Ectodermal cell (in vitro differentiated cells): ENCODE results near the gene HMGCL.
A peak's percentile ranks its signal among the peaks of the same experiment; 100 is the strongest.
"Not testable (repeated sequence)": the region's sequence is repeated elsewhere in the genome, so short reads cannot be mapped to it uniquely, and the experiment has no call there.

Source experiments
- H3K27ac ChIP-seq: 2 replicates; pipeline ENCODE4 v1.7.0; 2013; ENCODE audit warnings: mild to moderate bottlenecking, low read depth, low read length; ENCODE audit not compliant: insufficient read depth, poor library complexity, severe bottlenecking
- H3K27me3 ChIP-seq: 2 replicates; pipeline ENCODE4 v1.7.0; 2013; ENCODE audit warnings: mild to moderate bottlenecking, low read length; ENCODE audit not compliant: insufficient read depth, control insufficient read depth, poor library complexity, severe bottlenecking
- H3K36me3 ChIP-seq: one replicate; pipeline ENCODE4 v1.7.0; 2013; ENCODE audit warnings: low read length; ENCODE audit not compliant: control insufficient read depth, insufficient read depth
- H3K4me1 ChIP-seq: one replicate; pipeline ENCODE4 v1.7.0; 2013; ENCODE audit warnings: low read length; ENCODE audit not compliant: control insufficient read depth, insufficient read depth
- H3K4me3 ChIP-seq: 2 replicates; pipeline ENCODE4 v1.7.0; 2013; ENCODE audit warnings: low read depth, low read length, control low read depth; ENCODE audit not compliant: insufficient read depth
- H3K9me3 ChIP-seq: 2 replicates; pipeline ENCODE4 v1.7.0; 2013; ENCODE audit warnings: mild to moderate bottlenecking, low read length, moderate library complexity; ENCODE audit not compliant: control insufficient read depth
- WGBS, 2 experiments: methylation state at CpG; one replicate each; pipeline ENCODE4 v1.1.7; 2013; ENCODE audit warnings: missing lambda C conversion rate in 2 of 2; 5-methylcytosine and 5-hydroxymethylcytosine counted together

HMGCL gene

GRCh38 chr1:23793018-23793781 lies 32.0 kb downstream of the HMGCL start:
- no peaks in the 10 kb centered on the region for H3K36me3 ChIP-seq
- no peak overlapping the region for H3K4me3 ChIP-seq

GRCh38 chr1:23792151-23792945 lies 32.9 kb downstream of the HMGCL start:
- Histone ChIP-seq H3K27me3 (no peaks in the 10 kb centered on the region), H3K36me3 (peaks cover 6% of the 10 kb centered on the region), H3K4me3 (peak overlapping the region; percentile 69), H3K9me3 (no peaks in the 10 kb centered on the region), H3K27ac (no peak overlapping the region), H3K4me1 (peaks cover 6% of the 10 kb centered on the region)
- 71 to 73% methylated on average over 19 of the region's 19 CpGs for WGBS, 2 experiments

More at GRCh38 chr1:23793018-23793781, 32.0 kb downstream of the HMGCL start:
- no peaks in the 10 kb centered on the region for H3K27me3 ChIP-seq
- 86% methylated on average over 16 of the region's 16 CpGs for WGBS, 2 experiments
- H3K4me1 ChIP-seq: peaks cover 6% of the 10 kb centered on the region
- H3K9me3 ChIP-seq: no peaks in the 10 kb centered on the region
- no peak overlapping the region for H3K27ac ChIP-seq

- no peaks in the 10 kb centered on the region for H3K27me3 ChIP-seq
- peak overlapping the region; percentile 69 for H3K4me3 ChIP-seq
- no peak overlapping the region for H3K27ac ChIP-seq
- H3K4me1 ChIP-seq: peaks cover 6% of the 10 kb centered on the region
- H3K36me3 ChIP-seq: peaks cover 13% of the 10 kb centered on the region
- 1 to 2% methylated on average over 15 of the region's 15 CpGs for WGBS, 2 experiments
- no peaks in the 10 kb centered on the region for H3K9me3 ChIP-seq
Measured at GRCh38 chr1:23791516-23792047, 33.6 kb downstream of the HMGCL start.

GRCh38 chr1:23790696-23791515 lies 34.3 kb downstream of the HMGCL start, which contains the start of gene LYPLA2:
TSS of gene LYPLA2 (plus strand) at chr1:23791145. CDS start at chr1:23792683, 1,538 bp downstream.
- 2% methylated on average over 47 of the region's 47 CpGs for WGBS, 2 experiments
- H3K4me3 ChIP-seq: peak within 1 kb of the TSS; percentile 69
- H3K36me3 ChIP-seq: peaks cover 18% of the 10 kb centered on the region
- peaks cover 6% of the 10 kb centered on the region for H3K4me1 ChIP-seq
- H3K27ac ChIP-seq: no peak within 1 kb of the TSS
- H3K27me3 ChIP-seq: no peaks in the 10 kb centered on the region
- H3K9me3 ChIP-seq: no peaks in the 10 kb centered on the region

- no peak overlapping the region for H3K27ac ChIP-seq
- 91 to 94% methylated on average over 2 to 3 of the region's 3 CpGs for WGBS, 2 experiments
- H3K36me3 ChIP-seq: peaks cover 24% of the 10 kb centered on the region
- peaks cover 6% of the 10 kb centered on the region for H3K4me1 ChIP-seq
- no peaks in the 10 kb centered on the region for H3K9me3 ChIP-seq
- no peaks in the 10 kb centered on the region for H3K27me3 ChIP-seq
- no peak overlapping the region for H3K4me3 ChIP-seq
Measured at GRCh38 chr1:23788695-23789094, 36.5 kb downstream of the HMGCL start.

GRCh38 chr1:23787701-23788100 lies 37.5 kb downstream of the HMGCL start:
- Histone ChIP-seq H3K4me3 (no peak overlapping the region), H3K27me3 (no peaks in the 10 kb centered on the region), H3K9me3 (no peaks in the 10 kb centered on the region), H3K36me3 (peaks cover 24% of the 10 kb centered on the region), H3K4me1 (peaks cover 6% of the 10 kb centered on the region), H3K27ac (no peak overlapping the region)
- 94 to 98% methylated on average over 3 of the region's 3 CpGs for WGBS, 2 experiments

- Histone ChIP-seq H3K36me3 (peaks cover 29% of the 10 kb centered on the region), H3K9me3 (no peaks in the 10 kb centered on the region), H3K27me3 (no peaks in the 10 kb centered on the region), H3K27ac (no peak overlapping the region), H3K4me1 (no peaks in the 10 kb centered on the region), H3K4me3 (no peak overlapping the region)
- 94 to 95% methylated on average over 4 of the region's 4 CpGs for WGBS, 2 experiments
Measured at GRCh38 chr1:23784846-23785245, 40.4 kb downstream of the HMGCL start.

- not testable (repeated sequence) for H3K4me1 ChIP-seq, H3K27ac ChIP-seq, H3K4me3 ChIP-seq, H3K27me3 ChIP-seq, H3K9me3 ChIP-seq
- WGBS, 2 experiments: 91 to 96% methylated on average over 6 to 7 of the region's 11 CpGs
- peaks cover 29% of the 10 kb centered on the region for H3K36me3 ChIP-seq
Measured at GRCh38 chr1:23783141-23783540, 42.1 kb downstream of the HMGCL start.

GRCh38 chr1:23779826-23780371 lies 45.3 kb downstream of the HMGCL start:
- 95 to 97% methylated on average over 3 of the region's 3 CpGs for WGBS, 2 experiments
- no peak overlapping the region for H3K27ac ChIP-seq
- H3K4me1 ChIP-seq: peaks cover 8% of the 10 kb centered on the region
- H3K4me3 ChIP-seq: no peak overlapping the region
- no peaks in the 10 kb centered on the region for H3K9me3 ChIP-seq
- peaks cover 6% of the 10 kb centered on the region for H3K36me3 ChIP-seq
- H3K27me3 ChIP-seq: no peaks in the 10 kb centered on the region
